IPS-11a (cell line): ENCODE data around the gene HOXD4.
A peak's percentile ranks its signal among the peaks of the same experiment; 100 is the strongest.

Experiments
- H3K4me3 ChIP-seq: one replicate; pipeline ENCODE4 v1.5.1; 2013; ENCODE audit warnings: low read depth, low read length, control low read depth

HOXD4 gene

DNA sequence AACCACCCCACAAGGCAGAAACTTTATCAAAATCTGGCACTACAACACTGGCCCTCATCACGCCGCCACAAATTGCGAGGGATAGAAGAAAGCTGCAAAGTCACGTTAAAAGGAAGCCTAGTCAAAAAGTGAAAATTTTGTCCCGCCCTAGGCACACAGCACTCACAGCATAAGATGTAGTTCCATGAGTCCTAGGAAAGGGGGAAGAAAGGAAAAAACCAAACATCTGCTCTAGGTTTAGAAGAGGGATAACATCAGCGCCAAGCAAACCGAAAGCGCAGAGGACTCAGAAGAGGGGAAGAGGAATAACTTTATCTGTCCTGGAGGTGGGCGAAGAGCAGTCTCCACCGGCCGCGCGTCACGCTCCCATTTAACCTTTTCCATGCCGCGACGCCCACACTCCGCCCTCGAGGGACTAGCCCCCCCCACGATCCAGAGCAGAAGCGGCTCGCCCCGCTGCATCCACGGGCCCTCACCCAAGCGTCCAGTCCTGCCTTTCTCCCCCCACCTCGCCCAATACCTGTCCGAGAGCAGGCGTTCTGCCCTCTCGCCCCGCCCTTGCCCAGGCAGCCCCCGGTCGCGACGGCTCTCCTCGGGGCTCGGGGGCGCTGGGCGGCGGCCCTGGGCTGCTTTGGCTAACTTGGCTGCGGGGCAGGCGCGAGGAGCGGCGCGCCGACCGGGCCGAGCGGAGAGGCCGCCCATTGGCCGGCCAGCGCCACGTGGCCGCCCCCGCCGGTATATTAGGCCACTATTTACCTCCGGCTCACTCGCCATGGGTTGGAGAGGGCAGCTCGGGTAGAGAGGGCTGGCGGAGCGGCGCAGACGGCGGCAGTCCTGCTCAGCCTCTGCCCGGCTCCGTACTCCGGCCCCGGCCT lies 36.8 kb downstream of the HOXD4 start, which contains the start of gene HOXD1:
Gene HOXD1, plus strand, starts transcription at position 770 of the 875 bp plus-strand sequence. CDS start 134 bp downstream, outside the sequence.
- H3K4me3 ChIP-seq = peak within 1 kb of the TSS; percentile 14

DNA sequence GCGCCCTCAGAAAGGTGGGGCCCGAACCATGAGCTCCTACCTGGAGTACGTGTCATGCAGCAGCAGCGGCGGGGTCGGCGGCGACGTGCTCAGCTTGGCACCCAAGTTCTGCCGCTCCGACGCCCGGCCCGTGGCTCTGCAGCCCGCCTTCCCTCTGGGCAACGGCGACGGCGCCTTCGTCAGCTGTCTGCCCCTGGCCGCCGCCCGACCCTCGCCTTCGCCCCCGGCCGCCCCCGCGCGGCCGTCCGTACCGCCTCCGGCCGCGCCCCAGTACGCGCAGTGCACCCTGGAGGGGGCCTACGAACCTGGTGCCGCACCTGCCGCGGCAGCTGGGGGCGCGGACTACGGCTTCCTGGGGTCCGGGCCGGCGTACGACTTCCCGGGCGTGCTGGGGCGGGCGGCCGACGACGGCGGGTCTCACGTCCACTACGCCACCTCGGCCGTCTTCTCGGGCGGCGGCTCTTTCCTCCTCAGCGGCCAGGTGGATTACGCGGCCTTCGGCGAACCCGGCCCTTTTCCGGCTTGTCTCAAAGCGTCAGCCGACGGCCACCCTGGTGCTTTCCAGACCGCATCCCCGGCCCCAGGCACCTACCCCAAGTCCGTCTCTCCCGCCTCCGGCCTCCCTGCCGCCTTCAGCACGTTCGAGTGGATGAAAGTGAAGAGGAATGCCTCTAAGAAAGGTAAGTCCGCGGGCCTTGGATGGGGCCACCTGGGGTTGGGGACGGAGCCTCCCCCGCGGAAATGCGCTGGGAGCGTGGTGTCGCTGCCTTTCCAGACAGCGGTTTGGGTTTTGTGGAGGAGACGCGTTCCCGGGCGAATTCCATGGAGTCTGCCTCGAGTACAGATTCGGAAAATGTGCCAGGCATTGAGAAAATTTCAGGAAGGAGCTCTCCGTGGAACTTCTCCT lies 37.7 kb downstream of the HOXD4 start:
- H3K4me3 ChIP-seq = peak overlapping the region; percentile 14

DNA sequence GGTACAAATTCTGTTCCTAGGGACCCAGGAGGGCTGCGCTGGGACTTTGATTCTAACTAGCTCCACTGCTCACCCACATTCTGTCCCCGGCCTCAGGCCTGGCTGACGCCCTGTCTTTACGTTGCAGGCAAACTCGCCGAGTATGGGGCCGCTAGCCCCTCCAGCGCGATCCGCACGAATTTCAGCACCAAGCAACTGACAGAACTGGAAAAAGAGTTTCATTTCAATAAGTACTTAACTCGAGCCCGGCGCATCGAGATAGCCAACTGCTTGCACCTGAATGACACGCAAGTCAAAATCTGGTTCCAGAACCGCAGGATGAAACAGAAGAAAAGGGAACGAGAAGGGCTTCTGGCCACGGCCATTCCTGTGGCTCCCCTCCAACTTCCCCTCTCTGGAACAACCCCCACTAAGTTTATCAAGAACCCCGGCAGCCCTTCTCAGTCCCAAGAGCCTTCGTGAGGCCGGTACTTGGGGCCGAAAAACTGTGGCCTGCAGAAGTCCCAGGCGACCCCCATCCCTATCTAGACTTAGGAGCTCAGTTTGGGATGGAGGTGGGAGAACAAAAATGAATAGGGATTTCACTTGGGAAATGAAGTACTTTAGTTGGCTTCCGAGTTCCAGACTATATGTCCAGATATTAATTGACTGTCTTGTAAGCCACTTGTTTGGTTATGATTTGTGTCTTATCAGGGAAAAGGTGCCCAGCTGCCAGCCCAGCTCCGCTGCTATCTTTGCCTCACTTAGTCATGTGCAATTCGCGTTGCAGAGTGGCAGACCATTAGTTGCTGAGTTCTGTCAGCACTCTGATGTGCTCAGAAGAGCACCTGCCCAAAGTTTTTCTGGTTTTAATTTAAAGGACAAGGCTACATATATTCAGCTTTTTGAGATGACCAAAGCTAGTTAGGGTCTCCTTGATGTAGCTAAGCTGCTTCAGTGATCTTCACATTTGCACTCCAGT lies 38.6 kb downstream of the HOXD4 start:
- H3K4me3 ChIP-seq = no peak overlapping the region

DNA sequence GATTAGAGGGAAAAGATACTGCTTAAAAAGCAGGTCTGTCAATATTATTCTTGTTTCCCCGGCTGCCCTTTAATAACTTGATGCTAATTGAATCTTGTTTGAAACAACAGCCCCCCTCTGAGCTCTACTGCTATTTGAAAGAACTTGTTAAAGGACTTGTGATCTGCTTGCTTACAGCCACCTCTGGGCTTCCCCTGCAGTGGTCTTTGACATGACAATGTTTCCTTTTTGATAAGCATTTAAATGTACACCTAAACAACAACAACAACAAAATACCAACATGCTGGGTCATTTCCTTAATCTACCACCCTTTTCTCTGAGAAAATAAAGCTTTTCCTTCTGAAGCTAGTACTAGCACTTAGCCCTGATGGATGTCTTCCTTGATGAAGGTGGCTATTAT lies 41.0 kb downstream of the HOXD4 start:
- H3K4me3 ChIP-seq = no peak overlapping the region

DNA sequence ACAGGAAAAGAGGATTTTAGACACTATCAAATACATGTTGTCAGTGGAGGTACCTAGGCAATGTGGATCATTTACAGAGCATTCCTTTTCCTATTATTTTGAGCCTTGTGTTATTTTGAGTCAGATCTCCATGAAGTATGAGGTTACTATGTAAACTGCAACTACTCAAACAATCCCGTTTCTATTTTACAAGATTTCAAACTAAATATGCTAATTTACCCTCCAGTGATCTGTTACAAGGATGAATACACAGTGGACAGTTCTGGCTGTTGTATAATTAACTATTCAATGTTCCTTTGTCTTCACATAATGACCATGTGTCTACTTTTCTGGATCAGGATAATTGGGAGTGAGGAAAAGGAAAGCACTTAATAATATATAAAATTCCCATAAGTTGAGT lies 41.7 kb downstream of the HOXD4 start:
- H3K4me3 ChIP-seq = no peak overlapping the region

DNA sequence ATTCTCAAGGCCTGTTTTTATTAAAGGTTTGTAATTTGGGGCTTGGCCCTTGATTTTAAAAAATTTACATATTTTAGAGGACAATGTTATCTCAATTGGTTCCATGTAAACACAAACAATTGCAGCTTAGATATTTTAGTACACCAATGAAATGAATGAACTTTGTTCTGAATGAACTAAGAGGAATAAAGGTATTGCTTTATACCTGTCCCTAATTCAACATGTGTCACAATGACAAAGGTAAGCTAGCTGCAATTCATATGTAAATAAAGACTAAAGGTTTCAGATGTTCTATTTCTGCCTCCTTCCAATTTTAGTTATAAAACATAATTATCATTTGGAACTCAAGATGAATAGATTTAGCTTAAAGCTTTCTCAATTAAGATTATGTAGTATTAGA lies 48.6 kb downstream of the HOXD4 start:
- H3K4me3 ChIP-seq = no peak overlapping the region

DNA sequence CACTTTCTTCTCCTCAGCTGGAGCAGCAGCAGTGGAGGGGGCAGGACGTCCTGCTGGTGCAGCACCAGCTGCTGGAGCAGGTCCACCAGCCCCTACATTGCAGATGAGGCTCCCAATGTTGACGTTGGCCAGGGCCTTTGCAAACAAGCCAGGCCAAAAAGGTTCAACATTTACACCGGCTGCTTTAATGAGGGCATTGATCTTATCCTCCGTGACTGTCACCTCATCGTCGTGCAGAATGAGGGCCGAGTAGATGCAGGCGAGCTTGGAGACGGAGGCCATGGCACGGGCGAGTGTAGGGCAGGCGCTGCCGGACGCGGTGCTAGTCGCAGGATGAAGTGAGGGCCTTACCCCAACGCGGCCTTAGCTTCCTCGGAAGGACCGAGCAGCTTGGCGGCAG lies 49.6 kb downstream of the HOXD4 start:
- no peak overlapping the region for H3K4me3 ChIP-seq

DNA sequence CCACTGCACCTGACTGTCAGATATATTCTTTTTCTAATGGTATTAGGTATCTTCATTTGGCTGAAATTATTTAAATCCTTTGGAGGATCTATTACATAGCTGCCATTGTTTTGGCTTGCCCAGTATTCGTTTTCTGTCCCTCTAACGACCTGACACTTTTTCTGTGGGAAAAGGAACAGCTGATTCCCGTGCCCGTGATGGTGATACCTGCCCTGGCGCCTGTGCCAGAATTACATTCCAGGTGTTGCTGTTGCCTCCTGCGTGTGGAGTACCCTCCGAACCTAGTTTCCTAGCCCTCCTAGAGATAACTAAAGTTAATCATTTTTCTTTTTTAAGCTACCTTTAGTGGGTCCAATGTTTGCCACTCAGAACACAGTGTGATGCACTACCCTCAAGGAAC lies 51.1 kb downstream of the HOXD4 start:
- no peak overlapping the region for H3K4me3 ChIP-seq
